SU-DHL-6 (cell line): ENCODE data around the gene GSTO1.

ENCODE experiments used
- H2AFZ ChIP-seq: fragments of 200-600 bp; sonication (generic); 2 replicates; pipeline ENCODE4 v1.6.1; 2014; ENCODE audit warnings: low read depth, mild to moderate bottlenecking, moderate library complexity, mixed read lengths, antibody characterized with exemption, low read length; ENCODE audit not compliant: severe bottlenecking
- H3F3A ChIP-seq: fragments of 200-600 bp; shearing (Covaris generic); 2 replicates; pipeline ENCODE4 v1.6.0; 2016; ENCODE audit warnings: antibody characterized with exemption, mild to moderate bottlenecking; ENCODE audit not compliant: insufficient read depth
- H3K27ac ChIP-seq: fragments of 200-600 bp; sonication (generic); 2 replicates; pipeline ENCODE4 v1.5.1; 2016; ENCODE audit warnings: low read depth, mild to moderate bottlenecking, low read length, moderate library complexity, mixed read lengths
- H3K27me3 ChIP-seq: fragments of 200-600 bp; sonication (generic), shearing (Covaris generic); 2 replicates; pipeline ENCODE4 v1.6.0; 2014; ENCODE audit warnings: mild to moderate bottlenecking, low read length
- H3K36me3 ChIP-seq: fragments of 200-600 bp; sonication (generic); 2 replicates; pipeline ENCODE4 v1.6.1; 2014; ENCODE audit warnings: mild to moderate bottlenecking, low read length, mixed read lengths
- H3K4me2 ChIP-seq: fragments of 300-600, 200-600 bp; shearing (Covaris generic), sonication (generic); 2 replicates; pipeline ENCODE4 v1.6.0; 2014; ENCODE audit warnings: low read length, low read depth, mild to moderate bottlenecking; ENCODE audit not compliant: poor library complexity, severe bottlenecking
- H3K4me3 ChIP-seq: fragments of 200-600 bp; sonication (generic); 2 replicates; pipeline ENCODE4 v1.5.1; 2014; ENCODE audit warnings: antibody characterized with exemption, low read length, mild to moderate bottlenecking, mixed read lengths; ENCODE audit not compliant: insufficient read depth, poor library complexity, severe bottlenecking
- H3K79me2 ChIP-seq: fragments of 200-600 bp; sonication (generic); 2 replicates; pipeline ENCODE4 v1.6.1; 2014; ENCODE audit warnings: mild to moderate bottlenecking, low read length, moderate library complexity; ENCODE audit not compliant: insufficient read depth
- H3K9ac ChIP-seq: fragments of 200-600 bp; sonication (generic); 2 replicates; pipeline ENCODE4 v1.7.0; 2014; ENCODE audit warnings: mild to moderate bottlenecking, low read length
- H3K9me2 ChIP-seq: fragments of 200-600 bp; sonication (generic); replicated peaks from 2 replicates; pipeline ENCODE4 v1.6.1; 2014; ENCODE audit warnings: low read length; ENCODE audit not compliant: insufficient read depth
- H3K9me3 ChIP-seq: fragments of 200-600 bp; sonication (generic); 2 replicates; pipeline ENCODE4 v1.6.1; 2014; ENCODE audit warnings: low read length, mixed read lengths; ENCODE audit not compliant: insufficient read depth
- H4K20me1 ChIP-seq: fragments of 200-600 bp; sonication (generic); 2 replicates; pipeline ENCODE4 v1.6.1; 2014; ENCODE audit warnings: low read depth, mild to moderate bottlenecking, antibody characterized with exemption, low read length, moderate library complexity, mixed read lengths
- CTCF ChIP-seq: fragments of 200-600 bp; sonication (generic); IDR thresholded peaks from one replicate; pipeline ENCODE4 v1.5.1; 2017; ENCODE audit warnings: antibody characterized with exemption, mild to moderate bottlenecking, low read length, moderate library complexity; ENCODE audit not compliant: insufficient read depth, poor library complexity, severe bottlenecking
- EZH2phosphoT487 ChIP-seq: fragments of 200-600 bp; sonication (generic), shearing (Covaris generic); conservative IDR thresholded peaks from 2 replicates; pipeline ENCODE4 v1.6.1; 2018; ENCODE audit warnings: mild to moderate bottlenecking, antibody characterized with exemption, low read length, moderate library complexity, mixed read lengths

GSTO1 gene

GRCh38 chr10:104309980-104310978 lies 55.6 kb downstream of the GSTO1 start:
- no peaks in the 10 kb centered on the region for H3K36me3 ChIP-seq
- no peaks in the 10 kb centered on the region; the same call in 1 of the 2 replicates for H4K20me1 ChIP-seq
- H3K9ac ChIP-seq, result no peak overlapping the region

GRCh38 chr10:104311184-104311720 lies 56.6 kb downstream of the GSTO1 start:
- Histone ChIP-seq H3K9me2 (no peaks in the 10 kb centered on the region), H3K27ac (no peak overlapping the region), H3K9me3 (no peaks in the 10 kb centered on the region), H3K4me3 (no peak overlapping the region), H4K20me1 (no peaks in the 10 kb centered on the region; the same call in 1 of the 2 replicates), H3K79me2 (no peaks in the 10 kb centered on the region), H3K36me3 (no peaks in the 10 kb centered on the region), H3K4me2 (no peak overlapping the region), H3F3A (no peaks in the 10 kb centered on the region; the same call in 1 of the 2 replicates), H3K9ac (no peak overlapping the region), H3K27me3 (no peaks in the 10 kb centered on the region), H2AFZ (no peak overlapping the region)
- TF ChIP-seq EZH2phosphoT487 (no peak), CTCF (no peak)

More at GRCh38 chr10:104309980-104310978, 55.6 kb downstream of the GSTO1 start:
- Histone ChIP-seq H3K27ac (no peak overlapping the region), H2AFZ (no peak overlapping the region), H3K4me3 (no peak overlapping the region), H3K4me2 (no peak overlapping the region), H3K9me3 (no peaks in the 10 kb centered on the region), H3K27me3 (no peaks in the 10 kb centered on the region), H3F3A (no peaks in the 10 kb centered on the region; the same call in 1 of the 2 replicates), H3K9me2 (no peaks in the 10 kb centered on the region), H3K79me2 (no peaks in the 10 kb centered on the region)
- TF ChIP-seq EZH2phosphoT487 (no peak), CTCF (no peak)

GRCh38 chr10:104314591-104315485 lies 60.1 kb downstream of the GSTO1 start:
- Histone ChIP-seq H2AFZ (no peak overlapping the region), H3F3A (no peaks in the 10 kb centered on the region), H3K9ac (no peak overlapping the region), H3K79me2 (peaks cover 26% of the 10 kb centered on the region), H3K4me2 (no peak overlapping the region), H3K9me2 (no peaks in the 10 kb centered on the region), H3K4me3 (no peak overlapping the region), H4K20me1 (peaks cover 3% of the 10 kb centered on the region; the same call in 1 of the 2 replicates), H3K36me3 (no peaks in the 10 kb centered on the region), H3K9me3 (no peaks in the 10 kb centered on the region), H3K27ac (no peak overlapping the region), H3K27me3 (no peaks in the 10 kb centered on the region)
- TF ChIP-seq EZH2phosphoT487, result no peak
- TF ChIP-seq CTCF, result no peak
